Kidney glomerular epithelial cell (primary cell): ENCODE measurements around the gene ALOX12B.

Source experiments
- DNase-seq: peaks from one replicate; lab custom pipeline; 2025; lab: John Stamatoyannopoulos, UW

The ALOX12B gene

GRCh38 chr17:8087075-8087951 is at the start of gene ALOX12B:
TSS of gene ALOX12B (minus strand) at chr17:8087716. CDS start at chr17:8087442, 274 bp downstream.
- no peak for DNase-seq

GRCh38 chr17:8133941-8134340 is 46.4 kb upstream of the ALOX12B start:
- DNase-seq = no peak

DNA sequence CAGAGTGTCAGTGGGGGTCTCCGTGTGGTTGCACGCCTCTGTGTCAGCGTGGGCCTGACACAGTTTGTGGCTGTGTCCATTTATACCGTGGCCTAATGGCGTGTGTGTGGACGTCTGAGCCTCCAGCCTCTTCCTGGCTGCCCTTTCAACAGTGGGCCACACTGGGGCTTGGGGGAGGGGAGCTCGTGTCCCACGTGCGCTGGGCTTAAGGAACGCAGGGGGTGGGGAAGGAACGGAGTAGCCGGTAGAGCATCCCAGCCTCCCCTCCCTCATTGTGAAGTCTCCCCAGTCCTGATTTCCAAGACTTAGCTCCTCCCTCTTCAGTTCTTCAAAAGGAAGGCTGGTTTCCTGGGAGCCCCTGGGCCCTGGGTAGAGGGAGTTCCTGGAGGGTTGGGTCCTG is 45.9 kb upstream of the ALOX12B start:
- DNase-seq = no peak

DNA sequence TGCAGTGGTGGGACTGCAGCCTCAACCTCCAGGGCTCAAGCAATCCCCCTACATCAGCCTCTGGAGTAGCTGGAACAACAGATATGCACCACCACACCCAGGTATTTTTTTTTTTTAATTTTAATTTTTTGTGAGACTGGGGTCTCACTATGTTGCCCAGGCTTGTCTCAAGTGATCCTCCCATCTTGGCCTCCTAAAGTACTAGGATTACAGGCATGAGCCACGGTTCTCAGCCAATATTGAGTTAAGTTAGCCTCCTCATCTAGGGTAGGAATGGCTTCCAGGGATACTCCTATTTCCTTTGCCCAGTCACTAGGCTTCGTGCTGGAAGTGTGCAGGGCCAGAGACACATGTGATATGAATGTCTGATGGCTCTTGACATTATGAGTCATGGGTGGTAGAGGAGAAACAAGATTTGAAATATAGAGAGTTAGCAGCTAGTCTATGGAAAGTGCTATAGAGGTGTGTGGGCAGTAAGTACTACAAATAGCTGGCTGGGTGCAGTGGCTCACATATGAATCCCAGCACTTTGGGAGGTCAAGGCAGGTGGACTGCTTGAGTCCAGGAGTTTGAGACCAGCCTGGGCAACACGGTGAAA is 44.4 kb upstream of the ALOX12B start:
- no peak for DNase-seq

DNA sequence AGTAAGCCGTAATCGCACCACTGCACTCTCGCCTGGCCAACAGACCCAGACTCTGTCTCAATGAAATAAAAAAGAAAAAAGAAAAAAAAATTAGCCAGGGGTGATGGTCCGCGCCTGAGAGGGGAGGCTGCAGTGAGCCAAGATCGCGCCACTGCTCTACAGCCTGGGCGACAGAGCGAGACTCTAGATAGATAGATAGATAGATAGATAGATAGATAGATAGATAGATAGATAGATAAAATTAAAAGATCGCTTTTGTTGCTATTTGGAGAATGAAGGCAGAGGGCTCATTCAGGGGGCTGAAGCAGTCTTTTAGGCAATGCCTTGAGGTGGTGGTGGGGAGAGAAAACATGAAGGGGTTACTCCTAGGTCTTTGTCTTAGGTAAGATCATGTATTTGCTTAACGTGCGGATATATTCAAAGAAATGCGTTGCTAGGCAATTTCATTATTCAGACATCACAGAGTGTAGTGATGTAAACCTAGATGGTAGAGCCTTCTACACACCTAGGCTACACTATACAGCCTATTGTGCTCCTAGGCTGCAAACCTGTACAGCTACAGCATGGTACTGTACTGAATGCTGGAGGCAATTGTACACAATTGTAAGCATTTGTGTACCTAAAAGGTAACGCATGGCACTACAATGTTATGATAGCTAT is 40.7 kb upstream of the ALOX12B start:
- no peak for DNase-seq

DNA sequence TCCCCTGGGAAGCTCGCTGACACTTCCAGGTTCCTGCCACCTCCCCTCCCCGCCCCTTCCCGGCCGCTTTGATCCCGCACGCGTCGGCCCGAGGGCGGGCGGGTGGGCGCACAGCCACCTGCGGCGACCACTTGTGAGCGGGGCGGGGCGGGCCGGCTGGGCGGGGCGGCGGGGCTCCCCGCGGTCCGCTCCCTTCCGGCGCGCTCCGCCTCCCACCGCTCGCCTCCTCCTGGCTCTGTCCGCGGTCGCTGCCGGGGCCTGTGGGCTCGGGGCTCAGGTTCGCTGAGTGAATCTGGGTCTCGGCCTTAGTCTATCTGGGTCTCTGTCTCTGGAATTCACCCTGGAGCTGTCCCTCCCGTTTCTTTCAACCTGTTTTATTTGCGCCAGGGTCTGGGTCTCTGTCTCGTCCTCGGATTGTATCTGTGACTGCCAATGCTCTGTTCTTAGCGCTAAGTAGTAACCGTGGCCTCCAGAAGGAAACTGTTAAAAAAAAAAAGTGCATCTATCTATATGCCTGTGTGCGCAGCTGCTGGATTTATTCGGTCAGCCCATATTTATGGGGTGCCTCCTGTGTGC is 39.1 kb upstream of the ALOX12B start:
- DNase-seq = peak; percentile 42

DNA sequence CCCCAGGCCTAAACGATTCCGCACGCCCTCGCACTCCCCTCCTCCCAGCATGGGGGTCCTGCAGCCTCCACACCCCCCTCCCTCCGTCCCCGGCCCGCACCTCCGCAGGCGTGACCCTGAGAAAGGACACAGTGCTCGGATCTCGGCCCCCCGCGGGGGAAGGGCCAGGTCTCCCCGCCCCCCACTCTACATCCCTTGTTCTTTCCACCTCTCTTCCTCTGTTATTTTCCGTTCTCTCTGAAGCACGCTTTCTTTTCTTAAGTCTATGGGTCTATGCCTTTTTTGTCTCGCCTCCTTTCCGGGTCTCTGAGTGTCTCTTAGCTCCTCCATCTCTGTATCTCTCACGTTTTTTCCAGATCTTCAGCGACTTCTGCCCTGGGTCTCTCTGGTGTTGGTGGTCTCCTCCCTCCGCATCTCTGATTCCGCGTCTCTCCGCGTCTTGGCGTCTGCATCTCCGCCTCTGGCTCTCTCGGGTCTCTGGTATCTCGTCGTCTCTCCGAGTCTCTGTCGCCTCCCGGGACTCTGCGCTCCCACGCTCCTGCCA is 38.5 kb upstream of the ALOX12B start:
- no peak for DNase-seq

GRCh38 chr17:8125154-8125946 is 37.8 kb upstream of the ALOX12B start:
- DNase-seq = peak; percentile 52

DNA sequence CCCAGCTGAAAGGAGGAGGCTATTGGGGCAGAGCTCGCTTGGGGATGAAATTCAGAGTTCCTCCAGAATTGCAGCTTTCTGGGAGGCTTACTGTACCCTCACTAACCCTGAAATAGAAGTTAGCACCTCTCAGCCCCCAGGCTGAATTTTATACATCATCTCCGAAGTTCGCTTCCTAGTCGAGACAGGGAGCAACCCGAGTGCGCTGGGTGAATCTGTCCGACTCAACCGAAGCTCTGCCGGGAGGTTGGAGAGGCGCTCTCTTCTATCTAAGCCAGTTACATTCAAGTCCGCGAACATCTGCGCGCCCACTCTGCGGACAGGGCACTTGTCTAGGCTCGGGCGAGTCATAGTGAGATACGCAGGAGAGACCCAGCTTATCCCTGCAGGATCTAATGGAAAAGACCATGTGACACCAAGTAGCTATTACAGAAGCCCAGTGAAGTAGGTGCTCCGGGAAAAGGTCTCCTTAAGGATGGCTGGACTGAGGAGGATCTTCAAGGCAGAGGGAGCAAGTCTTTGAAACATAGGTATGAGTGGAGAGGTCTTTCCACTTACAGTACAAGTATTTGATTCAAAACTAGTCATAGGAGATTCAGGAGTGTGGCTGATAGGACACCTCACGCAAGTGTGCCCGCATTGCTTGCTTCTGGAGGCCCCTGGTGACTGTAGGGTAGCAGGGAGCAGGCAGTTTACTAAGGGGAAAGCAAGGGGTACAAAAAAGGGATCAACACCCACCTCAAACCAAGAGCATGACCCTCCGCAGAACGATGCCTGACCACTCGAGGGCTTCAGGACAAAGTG is 37.0 kb upstream of the ALOX12B start:
- no peak for DNase-seq

DNA sequence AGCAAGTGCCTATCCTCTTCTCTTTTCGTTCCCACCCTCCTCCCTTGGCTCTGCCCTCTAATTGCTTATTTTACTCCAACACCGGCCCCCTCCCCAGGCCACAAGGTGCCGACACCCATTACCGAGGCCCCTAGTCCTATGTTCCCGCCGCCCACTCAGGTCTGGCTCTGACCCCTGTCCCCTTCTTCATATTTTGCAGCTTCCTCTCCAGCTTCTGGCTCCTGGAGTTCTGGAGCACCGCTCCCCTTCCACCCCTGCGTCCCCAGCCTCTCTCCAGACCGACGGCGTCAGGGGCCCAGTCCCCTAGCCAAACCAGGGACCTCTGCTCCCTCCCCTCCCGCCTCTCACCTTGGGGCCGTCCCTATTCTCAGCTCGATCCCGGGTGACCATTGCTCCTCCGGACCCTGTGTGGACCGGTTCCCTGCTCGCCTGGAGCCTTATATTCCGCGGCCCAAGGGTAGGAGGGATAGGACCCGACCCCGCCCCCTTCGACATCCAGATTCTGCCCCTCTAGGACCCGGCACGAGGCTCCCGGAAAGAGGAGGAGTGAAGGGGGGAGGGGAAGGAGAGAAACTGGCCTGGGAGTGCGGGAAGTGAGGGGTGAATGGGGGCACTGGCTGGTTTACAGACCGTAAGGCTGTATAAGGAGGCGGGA is 36.3 kb upstream of the ALOX12B start, which contains the start of gene HES7:
Gene HES7 (minus strand): TSS at position 412 of the 655 bp plus-strand sequence. CDS start 22 bp downstream, at position 390.
- DNase-seq = no peak

DNA sequence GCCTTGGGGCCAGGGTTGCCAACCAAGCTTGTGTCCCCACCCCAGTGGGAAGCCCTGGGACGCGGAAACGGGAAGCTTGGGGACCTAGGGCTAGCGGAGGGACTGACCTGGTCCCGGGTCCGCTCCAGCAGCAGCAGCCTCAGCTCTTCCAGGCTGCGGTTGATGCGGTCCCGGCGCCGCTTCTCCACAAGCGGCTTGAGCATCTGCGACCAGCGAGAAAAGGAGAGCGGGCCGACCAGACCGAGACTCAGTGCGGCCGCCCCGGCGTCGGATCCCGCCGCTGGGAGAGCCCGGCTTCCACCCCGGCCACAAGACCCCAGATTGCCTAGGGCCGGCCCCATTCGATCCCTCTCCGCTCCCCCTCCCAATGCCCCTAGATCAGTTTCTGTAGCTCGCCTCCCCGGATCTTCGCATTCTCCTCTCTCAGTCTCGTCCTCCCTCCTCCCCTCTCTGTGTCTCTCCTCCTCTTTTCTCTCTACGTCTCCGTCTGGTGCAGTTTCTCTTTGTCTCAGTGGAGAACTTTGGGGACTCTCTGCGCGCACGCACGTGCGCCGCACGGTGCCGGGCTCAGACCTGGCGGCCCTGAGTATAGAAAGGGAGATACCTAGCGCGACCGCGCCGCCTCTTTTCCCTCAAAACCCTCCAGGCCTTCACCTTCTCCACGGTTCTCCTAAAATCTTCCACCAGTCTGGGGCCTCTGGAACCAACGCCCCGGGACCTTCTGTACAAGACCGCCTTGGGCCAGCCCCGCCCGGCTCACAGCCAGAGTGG is 35.6 kb upstream of the ALOX12B start:
- no peak for DNase-seq

DNA sequence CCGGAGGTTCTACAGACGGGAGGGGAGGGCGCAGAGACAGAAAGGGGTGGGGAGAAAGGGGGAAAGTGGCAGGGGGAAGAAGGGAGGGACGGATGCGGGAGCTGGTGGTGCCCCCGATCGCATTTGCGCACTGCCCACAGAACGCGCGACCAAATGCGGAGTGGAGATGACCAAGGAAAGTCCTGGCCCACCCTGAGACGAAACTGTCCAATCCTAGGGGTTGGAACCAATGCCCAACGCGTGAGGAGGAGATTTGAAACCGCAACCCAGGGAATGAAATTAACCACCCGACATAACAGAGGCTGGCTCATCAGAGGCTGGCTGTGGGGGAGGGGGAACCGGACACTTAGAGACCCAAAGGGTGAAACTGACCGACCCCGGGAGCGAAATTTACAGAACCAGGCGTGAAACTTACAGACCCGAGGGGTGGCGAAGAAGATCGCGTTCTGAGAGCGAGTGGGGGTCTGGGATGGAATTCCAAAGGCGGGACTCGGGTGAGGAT is 35.0 kb upstream of the ALOX12B start:
- DNase-seq = no peak

DNA sequence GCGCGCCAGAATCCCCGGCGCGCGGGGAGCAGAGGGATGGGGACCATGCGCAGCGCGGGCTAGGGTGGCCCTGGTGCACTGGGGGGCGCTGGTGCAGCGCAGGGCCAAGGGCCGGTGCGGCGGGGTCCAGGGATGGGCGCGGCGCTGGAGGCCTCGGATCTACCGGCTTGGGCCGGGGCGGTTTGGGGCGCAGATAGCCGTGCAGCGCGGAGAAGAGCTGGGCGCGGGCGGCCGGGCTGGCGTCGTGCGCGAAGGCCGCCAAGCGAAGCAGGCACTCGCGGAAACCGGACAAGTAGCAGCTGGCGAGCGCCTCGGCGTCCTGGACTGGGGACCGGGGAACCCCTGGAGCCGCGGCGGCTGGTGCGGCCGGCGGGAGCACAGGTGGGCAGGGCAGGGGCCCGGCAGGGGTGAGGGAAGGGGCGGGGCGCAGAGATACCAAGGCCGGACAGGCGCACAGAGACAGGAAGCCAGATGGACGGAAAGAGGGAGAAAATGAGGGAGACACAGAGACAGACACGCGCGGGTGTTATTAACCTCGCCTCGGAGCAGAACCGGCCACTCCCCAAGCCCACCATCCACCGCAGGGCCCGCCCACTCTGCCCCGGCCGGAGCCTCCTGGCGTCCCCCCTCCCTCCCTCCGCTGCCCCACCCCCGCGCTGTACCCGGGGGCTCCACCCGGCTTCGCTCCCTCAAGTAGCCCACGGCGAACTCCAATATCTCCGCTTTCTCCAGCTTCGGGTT is 34.3 kb upstream of the ALOX12B start:
- peak; percentile 41 for DNase-seq

- no peak for DNase-seq
These were observed 33.8 kb upstream of the ALOX12B start for GRCh38 chr17:8121407-8121680.

- peak; percentile 85 for DNase-seq
These were observed 33.2 kb upstream of the ALOX12B start for GRCh38 chr17:8120520-8121406.

DNA sequence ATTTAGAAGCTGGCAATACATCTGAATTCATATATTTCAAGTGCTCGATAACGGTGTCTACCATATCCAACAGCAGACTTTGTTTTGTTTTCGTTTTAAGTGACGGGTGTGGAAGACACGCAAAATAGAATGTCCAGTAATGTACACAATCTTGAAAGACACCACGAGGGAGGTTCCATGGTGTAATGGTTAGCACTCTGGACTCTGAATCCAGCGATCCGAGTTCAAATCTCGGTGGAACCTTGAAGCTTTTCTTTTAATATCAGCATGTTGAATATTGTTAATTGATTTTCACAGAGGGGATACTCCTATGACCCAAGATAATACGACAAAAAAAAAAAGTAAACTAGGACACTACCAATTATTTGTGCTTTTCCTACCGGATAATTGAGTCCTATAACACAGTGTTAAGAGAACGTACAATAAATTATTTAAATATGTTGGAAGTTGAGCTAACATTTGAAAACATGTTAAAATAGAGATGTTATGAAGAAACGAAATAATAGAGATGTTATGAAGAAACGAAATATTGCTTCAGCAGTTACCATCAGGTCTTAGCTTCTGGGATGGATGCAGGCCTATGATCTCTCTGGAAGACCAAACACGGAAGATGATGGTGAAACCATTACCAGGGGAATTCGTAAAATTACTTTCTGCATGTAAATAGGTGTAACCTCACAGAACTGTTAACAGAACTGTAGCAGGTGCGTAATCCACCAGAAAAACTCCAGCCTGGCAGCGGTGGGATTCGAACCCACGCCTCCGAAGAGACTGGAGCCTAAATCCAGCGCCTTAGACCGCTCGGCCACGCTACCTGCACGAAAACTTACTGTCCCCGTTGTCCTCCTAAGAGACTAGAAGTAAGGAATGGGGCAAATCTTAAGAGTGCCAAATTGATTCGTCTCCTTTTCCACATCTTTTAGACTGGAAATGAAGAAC is 32.3 kb upstream of the ALOX12B start:
- DNase-seq = peak; percentile 92
